Measurements from ENCODE around the gene PODXL.

The PODXL gene

DNA sequence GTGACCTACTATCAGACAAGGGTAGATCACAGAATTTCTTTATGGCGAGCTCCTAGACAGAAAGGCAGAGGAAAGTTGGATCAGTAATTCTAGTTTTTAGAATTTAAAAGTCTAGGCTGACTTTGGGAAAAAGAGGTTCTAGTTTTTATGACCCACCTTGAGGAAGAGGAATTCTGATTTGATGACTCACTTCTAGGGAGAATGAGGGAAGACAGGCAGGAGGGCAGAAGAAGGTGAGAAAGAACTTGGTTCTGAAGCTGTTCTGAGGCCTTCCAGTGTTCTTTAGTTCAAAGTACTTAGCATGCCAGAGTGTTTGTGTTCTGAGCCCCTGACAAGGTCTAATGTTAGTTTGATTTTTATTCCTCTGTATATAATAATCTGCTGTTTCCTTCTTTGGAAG is 97.2 kb downstream of the PODXL start:
- no peak for DNase-seq (ENCODE audit: extremely low read depth, low read depth)
- TF ChIP-seq, protein P1, sequence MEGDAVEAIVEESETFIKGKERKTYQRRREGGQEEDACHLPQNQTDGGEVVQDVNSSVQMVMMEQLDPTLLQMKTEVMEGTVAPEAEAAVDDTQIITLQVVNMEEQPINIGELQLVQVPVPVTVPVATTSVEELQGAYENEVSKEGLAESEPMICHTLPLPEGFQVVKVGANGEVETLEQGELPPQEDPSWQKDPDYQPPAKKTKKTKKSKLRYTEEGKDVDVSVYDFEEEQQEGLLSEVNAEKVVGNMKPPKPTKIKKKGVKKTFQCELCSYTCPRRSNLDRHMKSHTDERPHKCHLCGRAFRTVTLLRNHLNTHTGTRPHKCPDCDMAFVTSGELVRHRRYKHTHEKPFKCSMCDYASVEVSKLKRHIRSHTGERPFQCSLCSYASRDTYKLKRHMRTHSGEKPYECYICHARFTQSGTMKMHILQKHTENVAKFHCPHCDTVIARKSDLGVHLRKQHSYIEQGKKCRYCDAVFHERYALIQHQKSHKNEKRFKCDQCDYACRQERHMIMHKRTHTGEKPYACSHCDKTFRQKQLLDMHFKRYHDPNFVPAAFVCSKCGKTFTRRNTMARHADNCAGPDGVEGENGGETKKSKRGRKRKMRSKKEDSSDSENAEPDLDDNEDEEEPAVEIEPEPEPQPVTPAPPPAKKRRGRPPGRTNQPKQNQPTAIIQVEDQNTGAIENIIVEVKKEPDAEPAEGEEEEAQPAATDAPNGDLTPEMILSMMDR (IDR thresholded peaks at IDR 0.05; ENCODE audit: low read depth, low read length, missing control alignments): no peak
- no peak overlapping the region for H3K4me3 ChIP-seq (replicated peaks; ENCODE audit: low read depth, low read length)

DNA sequence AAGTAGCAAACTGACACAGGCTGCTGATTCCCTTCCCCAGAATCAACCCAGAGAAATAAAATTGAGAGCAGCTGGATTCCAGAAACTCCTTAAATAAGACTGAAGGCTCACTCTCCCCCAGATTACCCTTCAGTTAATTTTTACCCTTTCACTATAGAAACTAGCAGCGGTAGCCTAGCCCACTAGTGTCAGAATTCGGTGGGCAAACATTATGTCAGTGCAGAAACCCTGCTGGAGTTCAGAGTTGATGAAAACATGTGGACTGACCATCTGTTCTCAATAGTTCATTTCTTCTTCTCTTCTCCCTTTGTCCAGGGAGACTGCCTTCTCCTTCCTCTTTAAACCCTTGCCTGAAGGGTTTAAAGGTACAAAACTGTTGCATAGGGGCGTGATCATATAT is 100.1 kb downstream of the PODXL start:
- DNase-seq (ENCODE audit: extremely low read depth, low read depth): no peak
- H3K4me3 ChIP-seq (replicated peaks; ENCODE audit: low read depth, low read length): no peak overlapping the region
- TF ChIP-seq, protein P1 (IDR thresholded peaks at IDR 0.05; ENCODE audit: low read depth, low read length, missing control alignments): no peak

DNA sequence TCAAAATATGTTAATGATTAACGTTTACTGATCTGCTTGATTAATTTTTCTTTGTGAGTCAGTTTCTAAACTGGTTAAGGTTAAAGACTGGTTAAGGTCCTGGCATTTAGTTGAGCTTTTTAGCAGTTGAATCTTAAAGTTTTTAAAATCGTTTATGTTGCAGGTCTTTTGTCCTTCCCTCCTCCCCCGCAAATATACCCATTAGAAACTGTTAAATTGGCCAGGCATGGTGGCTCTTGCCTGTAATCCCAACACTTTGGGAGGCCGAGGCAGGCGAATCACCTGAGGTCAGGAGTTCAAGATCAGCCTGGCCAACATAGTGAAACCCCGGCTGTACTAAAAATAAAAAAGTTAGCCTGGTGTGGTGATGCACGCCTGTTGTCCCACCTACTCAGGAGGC is 100.9 kb downstream of the PODXL start:
- DNase-seq (ENCODE audit: extremely low read depth, low read depth): no peak
- no peak overlapping the region for H3K4me3 ChIP-seq (replicated peaks; ENCODE audit: low read depth, low read length)
- TF ChIP-seq, protein P1 (IDR thresholded peaks at IDR 0.05; ENCODE audit: low read depth, low read length, missing control alignments): no peak

DNA sequence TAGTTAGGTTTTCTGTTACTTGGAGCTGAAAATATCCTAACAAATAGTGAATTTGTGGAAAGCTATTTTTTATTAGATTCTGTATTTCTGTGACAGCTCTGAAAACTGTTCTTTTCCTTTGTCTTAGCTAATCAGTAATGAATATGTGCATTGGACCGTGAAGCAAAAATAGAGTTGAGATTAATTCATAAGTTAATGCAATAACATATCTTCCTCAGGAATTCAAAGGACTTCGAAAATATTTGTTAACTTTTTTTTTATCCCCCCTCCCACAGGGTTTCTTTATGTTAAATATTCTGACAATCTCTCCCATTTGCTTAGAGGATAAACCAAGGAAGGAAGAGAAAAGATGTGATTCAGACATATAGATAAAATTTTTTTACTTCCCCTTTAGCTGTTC is 101.4 kb downstream of the PODXL start:
- TF ChIP-seq, protein P1 (IDR thresholded peaks at IDR 0.05; ENCODE audit: low read depth, low read length, missing control alignments): no peak
- DNase-seq (ENCODE audit: extremely low read depth, low read depth): no peak
- no peak overlapping the region for H3K4me3 ChIP-seq (replicated peaks; ENCODE audit: low read depth, low read length)

DNA sequence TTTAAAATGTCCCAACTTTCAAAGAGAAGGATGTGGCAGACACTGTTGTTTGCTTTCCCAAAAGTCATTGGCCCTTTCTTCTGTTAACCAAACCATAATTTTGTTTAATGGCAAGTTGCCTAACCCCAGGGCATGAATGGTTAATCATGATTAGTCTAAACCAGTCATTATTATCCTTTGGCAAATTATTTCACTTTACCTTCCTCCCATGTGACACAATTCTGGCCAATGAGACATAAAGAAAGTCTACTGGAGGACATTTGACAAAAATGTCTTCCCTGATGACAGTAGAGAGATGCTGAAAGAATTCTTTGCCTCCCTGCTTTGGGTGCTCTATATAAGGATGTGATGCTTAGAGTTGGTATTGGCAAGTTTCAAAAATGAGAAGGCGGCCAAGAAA is 101.9 kb downstream of the PODXL start:
- DNase-seq (ENCODE audit: extremely low read depth, low read depth): no peak
- no peak overlapping the region for H3K4me3 ChIP-seq (replicated peaks; ENCODE audit: low read depth, low read length)
- TF ChIP-seq, protein P1 (IDR thresholded peaks at IDR 0.05; ENCODE audit: low read depth, low read length, missing control alignments): no peak

Data from HFF-Myc (cell line).